HL-60 (cell line): Measurements from ENCODE around the gene SLC30A9.

Experiments
- GABPA ChIP-seq: IDR thresholded peaks from 2 replicates; pipeline ENCODE4 v1.6.1; 2012; ENCODE audit warnings: low read depth
- POLR2AphosphoS5 ChIP-seq: IDR thresholded peaks from 2 replicates; pipeline ENCODE4 v1.6.1; 2012; ENCODE audit warnings: low read depth
- REST ChIP-seq: IDR thresholded peaks from 2 replicates; pipeline ENCODE4 v1.6.1; 2012; ENCODE audit warnings: low read depth; ENCODE audit not compliant: insufficient replicate concordance
- SPI1 ChIP-seq: IDR thresholded peaks from 2 replicates; pipeline ENCODE4 v1.6.1; 2012; ENCODE audit warnings: low read depth, mild to moderate bottlenecking, borderline replicate concordance
- TF ChIP-seq, protein P1 (sequence below): IDR thresholded peaks from one replicate; pipeline ENCODE4 v1.5.1; 2011; ENCODE audit warnings: low read length, control low read depth, inconsistent platforms; ENCODE audit not compliant: insufficient read depth

DNA sequence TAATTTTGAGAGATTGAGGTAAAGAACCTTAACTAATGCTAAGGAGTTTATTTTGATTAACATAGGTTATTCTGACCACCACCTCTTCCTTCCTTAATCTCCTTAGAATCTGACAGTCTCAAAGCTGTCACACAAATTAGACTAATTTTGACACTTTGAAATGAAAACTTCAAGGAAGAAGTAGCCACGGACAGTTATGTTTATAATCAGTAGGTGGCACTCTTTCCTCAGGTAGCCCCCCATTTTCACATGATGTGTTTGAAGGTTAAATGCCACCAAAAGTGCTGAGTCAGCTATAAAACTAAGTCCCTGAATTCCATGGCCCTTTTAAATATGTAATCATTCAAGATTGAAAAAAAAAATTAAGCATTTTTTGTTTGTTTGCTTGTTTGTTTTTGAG lies 32.7 kb upstream of the SLC30A9 start:
- TF ChIP-seq, protein P1, sequence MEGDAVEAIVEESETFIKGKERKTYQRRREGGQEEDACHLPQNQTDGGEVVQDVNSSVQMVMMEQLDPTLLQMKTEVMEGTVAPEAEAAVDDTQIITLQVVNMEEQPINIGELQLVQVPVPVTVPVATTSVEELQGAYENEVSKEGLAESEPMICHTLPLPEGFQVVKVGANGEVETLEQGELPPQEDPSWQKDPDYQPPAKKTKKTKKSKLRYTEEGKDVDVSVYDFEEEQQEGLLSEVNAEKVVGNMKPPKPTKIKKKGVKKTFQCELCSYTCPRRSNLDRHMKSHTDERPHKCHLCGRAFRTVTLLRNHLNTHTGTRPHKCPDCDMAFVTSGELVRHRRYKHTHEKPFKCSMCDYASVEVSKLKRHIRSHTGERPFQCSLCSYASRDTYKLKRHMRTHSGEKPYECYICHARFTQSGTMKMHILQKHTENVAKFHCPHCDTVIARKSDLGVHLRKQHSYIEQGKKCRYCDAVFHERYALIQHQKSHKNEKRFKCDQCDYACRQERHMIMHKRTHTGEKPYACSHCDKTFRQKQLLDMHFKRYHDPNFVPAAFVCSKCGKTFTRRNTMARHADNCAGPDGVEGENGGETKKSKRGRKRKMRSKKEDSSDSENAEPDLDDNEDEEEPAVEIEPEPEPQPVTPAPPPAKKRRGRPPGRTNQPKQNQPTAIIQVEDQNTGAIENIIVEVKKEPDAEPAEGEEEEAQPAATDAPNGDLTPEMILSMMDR = peak; percentile 4
- TF ChIP-seq REST (no peak), POLR2AphosphoS5 (no peak), SPI1 (no peak), GABPA (no peak)
